GM08714 (cell line): ENCODE measurements around the gene LMOD3.

Source experiments
- H3K4me3 ChIP-seq: fragments of 200-500 bp; sonication (Bioruptor generic); 2 replicates; pipeline ENCODE4 v1.5.1; 2014; ENCODE audit warnings: mild to moderate bottlenecking, low read length, inconsistent platforms
- ZNF274 ChIP-seq: IDR thresholded peaks from 2 replicates; pipeline ENCODE4 v1.6.1; 2012; ENCODE audit warnings: mild to moderate bottlenecking, low read depth, low read length

The LMOD3 gene

GRCh38 chr3:69141313-69141712 lies 18.9 kb upstream of the LMOD3 start:
- TF ChIP-seq ZNF274 = no peak
- H3K4me3 ChIP-seq = no peak overlapping the region

GRCh38 chr3:69137412-69137811 lies 15.0 kb upstream of the LMOD3 start:
- H3K4me3 ChIP-seq = no peak overlapping the region
- no peak for TF ChIP-seq ZNF274

GRCh38 chr3:69137005-69137404 lies 14.6 kb upstream of the LMOD3 start:
- H3K4me3 ChIP-seq = no peak overlapping the region
- TF ChIP-seq ZNF274 = no peak

- no peak for TF ChIP-seq ZNF274
- no peak overlapping the region for H3K4me3 ChIP-seq
Measured at GRCh38 chr3:69130689-69131088, 8.3 kb upstream of the LMOD3 start.

- H3K4me3 ChIP-seq = no peak overlapping the region
- TF ChIP-seq ZNF274 = no peak
Measured at GRCh38 chr3:69129531-69129930, 7.1 kb upstream of the LMOD3 start.

- no peak for TF ChIP-seq ZNF274
- no peak overlapping the region for H3K4me3 ChIP-seq
Measured at GRCh38 chr3:69128509-69128908, 6.1 kb upstream of the LMOD3 start.

- no peak overlapping the region for H3K4me3 ChIP-seq
- TF ChIP-seq ZNF274 = no peak
Measured at GRCh38 chr3:69126999-69127398, 4.6 kb upstream of the LMOD3 start.

- no peak overlapping the region for H3K4me3 ChIP-seq
- no peak for TF ChIP-seq ZNF274
Measured at GRCh38 chr3:69126216-69126615, 3.8 kb upstream of the LMOD3 start.

GRCh38 chr3:69121950-69122349 lies 445 bp downstream of the LMOD3 start:
- H3K4me3 ChIP-seq = no peak overlapping the region
- no peak for TF ChIP-seq ZNF274

- no peak overlapping the region for H3K4me3 ChIP-seq
- TF ChIP-seq ZNF274 = no peak
Measured at GRCh38 chr3:69121513-69121912, 882 bp downstream of the LMOD3 start.

GRCh38 chr3:69120879-69121464 lies 1.4 kb downstream of the LMOD3 start:
- no peak overlapping the region for H3K4me3 ChIP-seq
- TF ChIP-seq ZNF274 = no peak

GRCh38 chr3:69119681-69120080 lies 2.7 kb downstream of the LMOD3 start:
- no peak for TF ChIP-seq ZNF274
- no peak overlapping the region for H3K4me3 ChIP-seq

GRCh38 chr3:69119138-69119537 lies 3.3 kb downstream of the LMOD3 start:
- TF ChIP-seq ZNF274 = no peak
- no peak overlapping the region for H3K4me3 ChIP-seq

GRCh38 chr3:69118555-69118954 lies 3.8 kb downstream of the LMOD3 start:
- no peak for TF ChIP-seq ZNF274
- H3K4me3 ChIP-seq = no peak overlapping the region

GRCh38 chr3:69116897-69117296 lies 5.5 kb downstream of the LMOD3 start:
- no peak for TF ChIP-seq ZNF274
- no peak overlapping the region for H3K4me3 ChIP-seq

GRCh38 chr3:69116162-69116561 lies 6.2 kb downstream of the LMOD3 start:
- H3K4me3 ChIP-seq = no peak overlapping the region
- TF ChIP-seq ZNF274 = no peak
